GM19468 (cell line): ENCODE measurements around the gene PHKB.
"Not testable (repeated sequence)": the region's sequence is repeated elsewhere in the genome, so short reads cannot be mapped to it uniquely, and the experiment has no call there.

Experiments
- ATAC-seq: cut with Tn5 transposase; IDR thresholded peaks from one replicate; pipeline ENCODE4 v1.9.1; 2021; ENCODE audit warnings: mild to moderate bottlenecking, moderate library complexity, moderate number of reproducible peaks; ENCODE audit not compliant: unreplicated experiment; ENCODE audit errors: extremely low read depth

The PHKB gene

GRCh38 chr16:47553853-47554564, 92.9 kb downstream of the PHKB start:
- no peak for ATAC-seq

- not testable (repeated sequence) for ATAC-seq
Measured at GRCh38 chr16:47554587-47554986, 93.5 kb downstream of the PHKB start.

- no peak for ATAC-seq
Measured at GRCh38 chr16:47561286-47561685, 100.2 kb downstream of the PHKB start.

GRCh38 chr16:47562366-47562765, 101.2 kb downstream of the PHKB start:
- no peak for ATAC-seq

GRCh38 chr16:47565454-47565853, 104.3 kb downstream of the PHKB start:
- no peak for ATAC-seq

GRCh38 chr16:47567321-47567720, 106.2 kb downstream of the PHKB start:
- ATAC-seq: no peak

GRCh38 chr16:47568351-47568750, 107.2 kb downstream of the PHKB start:
- ATAC-seq: no peak

GRCh38 chr16:47571049-47571448, 109.9 kb downstream of the PHKB start:
- no peak for ATAC-seq

GRCh38 chr16:47571711-47572110, 110.6 kb downstream of the PHKB start:
- no peak for ATAC-seq

GRCh38 chr16:47574091-47575054, 113.2 kb downstream of the PHKB start:
- no peak for ATAC-seq

- ATAC-seq: no peak
Measured at GRCh38 chr16:47577029-47577428, 115.9 kb downstream of the PHKB start.

GRCh38 chr16:47578033-47578432, 116.9 kb downstream of the PHKB start:
- ATAC-seq: no peak

- no peak for ATAC-seq
Measured at GRCh38 chr16:47578573-47578972, 117.4 kb downstream of the PHKB start.

GRCh38 chr16:47581114-47581513, 120.0 kb downstream of the PHKB start:
- no peak for ATAC-seq

- no peak for ATAC-seq
Measured at GRCh38 chr16:47584464-47585225, 123.5 kb downstream of the PHKB start.

- ATAC-seq: no peak
Measured at GRCh38 chr16:47586121-47586520, 125.0 kb downstream of the PHKB start.

- no peak for ATAC-seq
Measured at GRCh38 chr16:47590472-47590871, 129.3 kb downstream of the PHKB start.

- no peak for ATAC-seq
Measured at GRCh38 chr16:47592232-47592631, 131.1 kb downstream of the PHKB start.

GRCh38 chr16:47599512-47599911, 138.4 kb downstream of the PHKB start:
- ATAC-seq: peak; percentile 80

GRCh38 chr16:47600376-47600775, 139.2 kb downstream of the PHKB start:
- ATAC-seq: no peak

- ATAC-seq: no peak
Measured at GRCh38 chr16:47604306-47604705, 143.2 kb downstream of the PHKB start.
